Type B pancreatic cell (in vitro differentiated cells): Measurements from ENCODE around the gene WDFY2. TPM values are rescaled to one million over a fixed set of nuclear protein-coding genes. Genes with fewer than 3 reads are reported as not detected.
A peak's percentile ranks its signal among the peaks of the same experiment; 100 is the strongest.

ENCODE experiments used
- DNase-seq: peaks from one replicate; pipeline ENCODE4 v3.0.0; 2021; ENCODE audit warnings: mixed read lengths; ENCODE audit not compliant: unreplicated experiment; ENCODE audit errors: extremely low spot score
- H3K27ac Mint-ChIP-seq: 2 replicates; pipeline ENCODE4 v1.8.0; 2021; ENCODE audit warnings: mild to moderate bottlenecking, mixed read lengths
- H3K27me3 Mint-ChIP-seq: 2 replicates; pipeline ENCODE4 v1.8.0; 2021; ENCODE audit warnings: mixed read lengths
- H3K36me3 Mint-ChIP-seq: 2 replicates; pipeline ENCODE4 v1.8.0; 2021; ENCODE audit warnings: mixed read lengths
- H3K4me1 Mint-ChIP-seq: one replicate; pipeline ENCODE4 v1.8.0; 2021; ENCODE audit warnings: mixed read lengths; ENCODE audit not compliant: unreplicated experiment
- H3K4me3 Mint-ChIP-seq: 2 replicates; pipeline ENCODE4 v1.8.0; 2021; ENCODE audit warnings: mild to moderate bottlenecking, mixed read lengths
- H3K9me3 Mint-ChIP-seq: 2 replicates; pipeline ENCODE4 v1.8.0; 2021; ENCODE audit warnings: mixed read lengths
- total RNA-seq: library from RNA; stranded (reverse); gene quantifications from 2 replicates; pipeline ENCODE4 v1.2.1, GENCODE V29; 2021; ENCODE audit warnings: low replicate concordance
- TF ChIP-seq, protein P1 (sequence below): fragments of 200-600 bp; sonication (generic); conservative IDR thresholded peaks from 2 replicates; pipeline ENCODE4 v1.5.0; 2021; ENCODE audit warnings: antibody characterized with exemption, mild to moderate bottlenecking

Gene WDFY2
- total RNA-seq, 1 donor from 2014 or later, result 20.3 TPM

DNA sequence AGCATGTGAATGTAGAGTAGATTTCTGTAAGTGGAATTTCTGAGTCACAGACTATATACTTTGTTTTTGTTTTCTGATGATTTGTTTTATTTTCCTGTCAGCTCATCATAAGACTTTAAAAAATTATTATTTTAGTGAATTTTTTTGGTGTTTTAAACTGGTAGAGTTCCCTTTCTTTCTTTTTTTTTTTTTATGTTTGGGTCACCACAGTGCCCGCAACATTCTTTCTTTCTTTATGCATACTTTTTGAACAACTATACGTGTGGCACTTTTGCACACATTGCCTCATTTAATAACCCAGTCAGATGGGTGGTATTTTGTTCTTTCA, 46.0 kb downstream of the WDFY2 start:
- H3K4me1 Mint-ChIP-seq, result peaks cover 32% of the 10 kb centered on the region
- no peaks in the 10 kb centered on the region for H3K27me3 Mint-ChIP-seq
- TF ChIP-seq, protein P1, sequence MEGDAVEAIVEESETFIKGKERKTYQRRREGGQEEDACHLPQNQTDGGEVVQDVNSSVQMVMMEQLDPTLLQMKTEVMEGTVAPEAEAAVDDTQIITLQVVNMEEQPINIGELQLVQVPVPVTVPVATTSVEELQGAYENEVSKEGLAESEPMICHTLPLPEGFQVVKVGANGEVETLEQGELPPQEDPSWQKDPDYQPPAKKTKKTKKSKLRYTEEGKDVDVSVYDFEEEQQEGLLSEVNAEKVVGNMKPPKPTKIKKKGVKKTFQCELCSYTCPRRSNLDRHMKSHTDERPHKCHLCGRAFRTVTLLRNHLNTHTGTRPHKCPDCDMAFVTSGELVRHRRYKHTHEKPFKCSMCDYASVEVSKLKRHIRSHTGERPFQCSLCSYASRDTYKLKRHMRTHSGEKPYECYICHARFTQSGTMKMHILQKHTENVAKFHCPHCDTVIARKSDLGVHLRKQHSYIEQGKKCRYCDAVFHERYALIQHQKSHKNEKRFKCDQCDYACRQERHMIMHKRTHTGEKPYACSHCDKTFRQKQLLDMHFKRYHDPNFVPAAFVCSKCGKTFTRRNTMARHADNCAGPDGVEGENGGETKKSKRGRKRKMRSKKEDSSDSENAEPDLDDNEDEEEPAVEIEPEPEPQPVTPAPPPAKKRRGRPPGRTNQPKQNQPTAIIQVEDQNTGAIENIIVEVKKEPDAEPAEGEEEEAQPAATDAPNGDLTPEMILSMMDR, result no peak
- no peaks in the 10 kb centered on the region for H3K36me3 Mint-ChIP-seq
- DNase-seq, result no peak
- no peaks in the 10 kb centered on the region for H3K9me3 Mint-ChIP-seq
- H3K27ac Mint-ChIP-seq, result no peak overlapping the region
- no peak overlapping the region for H3K4me3 Mint-ChIP-seq

DNA sequence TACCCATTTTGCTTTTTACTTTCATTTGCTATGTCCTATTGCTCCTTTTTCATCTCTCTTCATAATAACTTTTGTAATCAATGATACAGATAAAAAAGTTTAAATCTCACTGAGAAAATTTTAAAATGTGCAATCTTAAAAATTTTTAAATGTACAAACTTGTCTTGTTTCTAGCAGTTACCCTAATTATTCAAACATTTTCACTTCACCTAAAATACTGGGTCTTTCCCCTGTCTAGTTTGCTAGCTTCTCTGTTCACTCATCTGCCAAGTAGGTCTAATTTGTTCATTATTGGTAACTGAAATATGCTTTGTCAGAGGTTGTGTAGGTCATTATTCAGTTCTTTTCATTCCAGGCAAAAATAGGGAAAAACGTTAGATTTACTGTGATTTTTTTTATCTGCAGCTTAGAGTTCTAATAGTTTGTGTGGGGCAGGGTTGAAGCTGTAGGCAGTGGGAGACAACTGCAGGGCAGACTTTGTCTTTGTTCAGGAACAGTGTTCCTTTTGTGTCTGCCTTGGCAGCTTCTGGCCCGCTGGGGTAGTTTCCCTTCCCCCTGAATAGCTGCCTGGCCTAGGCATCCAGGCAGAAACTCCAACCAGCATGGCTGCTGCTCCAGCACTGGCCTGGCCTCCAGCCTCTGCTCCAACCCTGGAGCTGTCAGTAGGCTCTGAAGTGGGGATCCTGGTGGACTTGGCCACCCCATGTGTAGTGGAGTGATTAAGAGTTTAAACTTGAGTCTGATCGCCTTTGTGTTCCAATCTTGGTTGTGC, 48.5 kb downstream of the WDFY2 start:
- H3K4me1 Mint-ChIP-seq, result peaks cover 43% of the 10 kb centered on the region
- no peaks in the 10 kb centered on the region for H3K36me3 Mint-ChIP-seq
- peak overlapping the region; percentile 53 for H3K4me3 Mint-ChIP-seq
- no peaks in the 10 kb centered on the region for H3K9me3 Mint-ChIP-seq
- no peak for DNase-seq
- H3K27me3 Mint-ChIP-seq, result no peaks in the 10 kb centered on the region
- TF ChIP-seq, protein P1, result no peak
- H3K27ac Mint-ChIP-seq, result peak overlapping the region; percentile 46

DNA sequence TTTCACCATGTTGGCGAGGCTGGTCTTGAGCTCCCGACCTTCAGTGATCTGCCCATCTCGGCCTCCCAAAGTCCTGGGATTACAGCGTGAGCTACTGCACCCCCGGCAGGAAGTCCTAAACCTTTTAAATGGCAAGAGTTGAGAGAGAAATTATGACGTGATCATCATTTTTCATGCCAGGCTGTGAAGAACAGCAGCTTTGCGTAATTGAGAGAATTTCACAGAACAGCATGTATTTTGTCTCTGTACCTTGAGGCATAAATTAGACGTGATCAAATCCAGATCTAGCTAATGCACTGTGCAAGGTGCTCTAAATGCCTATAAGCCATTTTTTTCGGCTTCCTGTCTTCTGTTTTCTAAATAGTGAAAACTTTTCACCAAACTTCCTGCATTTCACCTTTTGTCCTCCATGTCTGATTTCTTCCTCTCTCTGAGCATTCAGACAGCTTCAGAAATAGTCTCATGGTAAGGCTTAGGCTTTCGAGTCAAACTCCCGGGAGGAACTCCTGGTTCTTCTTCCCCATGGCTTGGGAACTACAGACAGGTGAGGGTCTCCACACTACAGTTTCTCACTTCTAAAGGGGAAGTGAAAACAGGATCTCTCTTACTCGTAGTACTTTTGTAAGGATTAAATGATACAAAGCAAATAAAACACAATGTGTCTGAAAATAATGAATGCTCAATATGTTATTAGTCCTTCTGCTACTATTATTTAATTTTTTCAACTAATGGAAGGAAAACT, 51.0 kb downstream of the WDFY2 start:
- peaks cover 59% of the 10 kb centered on the region for H3K4me1 Mint-ChIP-seq
- peak overlapping the region; percentile 39 for H3K4me3 Mint-ChIP-seq
- peak overlapping the region; percentile 54 for H3K27ac Mint-ChIP-seq
- TF ChIP-seq, protein P1, result no peak
- no peaks in the 10 kb centered on the region for H3K9me3 Mint-ChIP-seq
- DNase-seq, result no peak
- no peaks in the 10 kb centered on the region for H3K36me3 Mint-ChIP-seq
- no peaks in the 10 kb centered on the region for H3K27me3 Mint-ChIP-seq

DNA sequence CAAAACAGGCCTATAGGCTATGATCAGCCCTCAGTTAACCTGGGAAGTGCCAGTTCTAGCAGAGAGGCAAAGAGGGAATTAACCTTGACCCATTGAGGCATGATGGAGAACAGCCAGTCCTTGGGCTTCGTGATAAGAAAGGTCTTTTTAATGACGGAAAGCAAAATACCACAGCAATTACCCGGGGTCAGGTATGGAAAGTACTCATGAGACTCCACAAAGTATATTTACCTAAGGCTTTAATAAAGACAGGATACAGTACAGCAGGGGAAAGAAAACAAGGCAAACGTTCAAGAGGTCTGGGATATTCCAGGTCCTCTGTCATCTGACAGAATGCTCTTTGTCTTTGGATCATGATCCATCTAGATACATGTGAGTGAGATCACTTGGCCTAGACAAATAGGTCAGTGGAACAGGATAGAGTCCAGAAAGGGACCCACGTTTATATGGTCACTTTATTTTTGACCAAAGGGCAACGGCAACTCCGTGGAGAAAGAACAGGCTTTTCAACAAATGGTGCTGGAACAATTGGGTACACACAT, 52.2 kb downstream of the WDFY2 start:
- H3K9me3 Mint-ChIP-seq, result no peaks in the 10 kb centered on the region
- TF ChIP-seq, protein P1, result no peak
- H3K36me3 Mint-ChIP-seq, result no peaks in the 10 kb centered on the region
- no peak for DNase-seq
- H3K4me3 Mint-ChIP-seq, result no peak overlapping the region
- H3K27ac Mint-ChIP-seq, result peak overlapping the region; percentile 54
- peaks cover 59% of the 10 kb centered on the region for H3K4me1 Mint-ChIP-seq
- no peaks in the 10 kb centered on the region for H3K27me3 Mint-ChIP-seq

DNA sequence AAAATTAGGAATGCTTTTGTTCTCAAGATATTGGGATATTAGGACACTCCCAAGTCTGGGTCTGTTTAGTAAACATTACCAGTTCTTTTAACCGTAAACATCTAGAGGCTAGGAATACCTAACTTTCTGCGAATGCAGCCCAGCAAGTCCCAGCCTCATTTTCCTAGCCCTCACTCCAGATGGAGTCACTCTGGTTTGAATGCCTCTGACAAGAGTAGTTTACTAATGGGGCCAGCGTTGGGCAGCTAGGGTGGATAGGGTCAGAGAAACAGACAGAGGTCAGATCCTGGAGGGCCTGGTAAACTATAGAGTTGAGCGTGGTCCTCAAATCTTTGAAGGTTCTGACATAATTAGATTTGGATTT, 53.6 kb downstream of the WDFY2 start:
- Mint-ChIP-seq H3K4me3 (no peak overlapping the region), H3K36me3 (no peaks in the 10 kb centered on the region), H3K27ac (no peak overlapping the region), H3K9me3 (no peaks in the 10 kb centered on the region), H3K4me1 (peaks cover 52% of the 10 kb centered on the region), H3K27me3 (no peaks in the 10 kb centered on the region)
- no peak for DNase-seq
- TF ChIP-seq, protein P1, result no peak
